ENCODE measurements around the gene ZNF683. TPM values are rescaled to one million over a fixed set of nuclear protein-coding genes. Genes with fewer than 3 reads are reported as not detected.

The ZNF683 gene
- total and polyA plus RNA-seq, 2 of the 4 experiments (the other 2 are of a cell fraction): not detected

GRCh38 chr1:26405281-26405915 is 32.8 kb upstream of the ZNF683 start:
- Histone ChIP-seq H3K4me1 (ENCODE audit: control insufficient read depth, insufficient read depth, low read length) (no peaks in the 10 kb centered on the region; the same call in 1 of the 2 replicates), H3K9ac (ENCODE audit: low read depth, low read length) (no peak overlapping the region), H3K4ac (ENCODE audit: low read depth, low read length) (no peak overlapping the region), H4K91ac (ENCODE audit: insufficient read depth, low read depth, low read length) (no peak overlapping the region), H3K79me1 (ENCODE audit: low read depth in 1 of 2, low read length in 2 of 2) (no peaks in the 10 kb centered on the region), H2BK20ac (ENCODE audit: low read depth, low read length) (no peak overlapping the region), H3K23ac (ENCODE audit: low read depth, low read length) (no peak overlapping the region), H3K36me3 (ENCODE audit: control insufficient read depth, insufficient read depth, low read length) (no peaks in the 10 kb centered on the region), H3K27ac (ENCODE audit: insufficient read depth, low read length) (no peak overlapping the region), H3K14ac (replicated peaks; ENCODE audit: low read depth, low read length) (no peak overlapping the region), H3K56ac (ENCODE audit: extremely low read depth, insufficient read depth, low read length) (no peak overlapping the region), H2AK9ac (replicated peaks; ENCODE audit: low read depth, low read length, poor library complexity) (no peak overlapping the region), H3K27me3 (ENCODE audit: control insufficient read depth, insufficient read depth, low read length) (peaks cover 15% of the 10 kb centered on the region), H2BK120ac (ENCODE audit: low read depth, low read length) (0 out of 2 replicates have a peak overlapping the region, but pooled peaks have one; percentile 8), H3K4me3 (ENCODE audit: insufficient read depth, low read depth, low read length) (no peak overlapping the region), H2AFZ (replicated peaks; ENCODE audit: low read length, poor library complexity) (no peak overlapping the region), H2BK5ac (ENCODE audit: low read depth, low read length, poor library complexity, severe bottlenecking) (no peak overlapping the region), H2AK5ac (ENCODE audit: low read depth, low read length) (no peak overlapping the region), H2BK15ac (ENCODE audit: low read depth, low read length) (no peak overlapping the region), H4K20me1 (ENCODE audit: insufficient read depth, low read length) (no peaks in the 10 kb centered on the region), H4K8ac (ENCODE audit: low read depth in 2 of 2, low read length in 2 of 2) (no peak overlapping the region), H4K5ac (ENCODE audit: low read depth, low read length) (no peak overlapping the region), H3K9me3 (ENCODE audit: control insufficient read depth, insufficient read depth, low read length) (no peaks in the 10 kb centered on the region), H3K9me1 (ENCODE audit: insufficient read depth, low read length) (no peaks in the 10 kb centered on the region), H3K4me2 (ENCODE audit: low read depth, low read length) (no peak overlapping the region), H3K18ac (ENCODE audit: low read depth, low read length) (no peak overlapping the region)
- dilution Hi-C loops (cut with HindIII; ENCODE audit: low sequenced_read_pairs, unreplicated experiment): no loop called here
- in situ Hi-C loops (cut with MboI; ENCODE audit: low sequenced_read_pairs): no loop called here
- ChIA-PET CTCF (interaction anchor here (3.0 kb wide), 1 partner anchor 12 kb away, joined by 20 read pairs; no protein-coding TSS in a partner anchor), POLR2A (ENCODE audit: unreplicated experiment) (no interaction called here)
- WGBS, 2 experiments (ENCODE audit: extremely low coverage in 2 of 2, insufficient read length in 1 of 2): no CpG with 5 or more reads among the region's 7 CpGs
- BruUV-seq (replicated peaks): no TSS peak
- ATAC-seq (ENCODE audit: low read depth): peak; percentile 63
- peak; percentile 70 for DNase-seq
- intact Hi-C loops (cut with micrococcal nuclease): no loop called here
- TF ChIP-seq MXI1 (IDR thresholded peaks at IDR 0.05; ENCODE audit: borderline replicate concordance, low read depth, low read length) (no peak), RFX5 (IDR thresholded peaks at IDR 0.05; ENCODE audit: low read depth, low read length) (no peak), RCOR1 (IDR thresholded peaks at IDR 0.05; ENCODE audit: insufficient replicate concordance, low read length) (no peak), SMC3 (IDR thresholded peaks at IDR 0.05; ENCODE audit: low read depth, low read length) (no peak), POLR2A (IDR thresholded peaks at IDR 0.05; ENCODE audit: low read depth, low read length) (no peak), CEBPB (IDR thresholded peaks at IDR 0.05; ENCODE audit: low read depth, low read length) (no peak), CHD1 (IDR thresholded peaks at IDR 0.05; ENCODE audit: low read depth, low read length) (no peak), MAZ (IDR thresholded peaks at IDR 0.05; ENCODE audit: borderline replicate concordance, low read depth, low read length) (no peak), RAD21 (IDR thresholded peaks at IDR 0.05; ENCODE audit: low read length) (no peak), MAFK (IDR thresholded peaks at IDR 0.05; ENCODE audit: low read depth, low read length) (no peak), NFE2L2 (IDR thresholded peaks at IDR 0.05; ENCODE audit: low read depth, low read length) (no peak), CTCF (conservative IDR thresholded peaks at IDR 0.05; ENCODE audit: low read depth, low read length) (no peak), USF2 (IDR thresholded peaks at IDR 0.05; ENCODE audit: low read depth, low read length) (no peak), BHLHE40 (IDR thresholded peaks at IDR 0.05; ENCODE audit: low read depth, low read length) (no peak), ELK1 (IDR thresholded peaks at IDR 0.05; ENCODE audit: borderline replicate concordance, low read depth, low read length) (no peak), FOS (IDR thresholded peaks at IDR 0.05; ENCODE audit: low read depth, low read length) (no peak)
